ENCODE results near the gene DTD1.

DNA sequence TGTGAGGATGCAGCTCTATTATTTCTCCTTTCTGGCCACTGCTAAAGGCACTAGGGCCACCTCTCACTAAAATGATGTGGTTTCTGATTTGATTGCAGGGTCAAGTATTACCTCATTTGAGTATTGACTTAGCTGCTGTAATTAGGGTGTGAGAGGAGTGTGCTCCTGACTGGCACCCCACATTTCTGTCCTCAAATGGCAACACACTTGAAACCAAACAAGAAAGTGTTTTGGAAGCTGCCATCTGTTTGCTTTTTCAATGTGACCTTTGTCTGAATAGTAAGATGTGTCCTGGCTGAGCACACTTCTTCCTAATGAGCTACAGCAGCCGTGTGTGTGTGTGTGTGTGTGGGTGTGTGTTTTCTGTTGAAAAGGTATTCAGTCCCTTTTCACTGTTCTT lies 162.9 kb downstream of the DTD1 start:
- TF ChIP-seq POLR2A (IDR thresholded peaks at IDR 0.05) = no peak
- TF ChIP-seq, protein P1, sequence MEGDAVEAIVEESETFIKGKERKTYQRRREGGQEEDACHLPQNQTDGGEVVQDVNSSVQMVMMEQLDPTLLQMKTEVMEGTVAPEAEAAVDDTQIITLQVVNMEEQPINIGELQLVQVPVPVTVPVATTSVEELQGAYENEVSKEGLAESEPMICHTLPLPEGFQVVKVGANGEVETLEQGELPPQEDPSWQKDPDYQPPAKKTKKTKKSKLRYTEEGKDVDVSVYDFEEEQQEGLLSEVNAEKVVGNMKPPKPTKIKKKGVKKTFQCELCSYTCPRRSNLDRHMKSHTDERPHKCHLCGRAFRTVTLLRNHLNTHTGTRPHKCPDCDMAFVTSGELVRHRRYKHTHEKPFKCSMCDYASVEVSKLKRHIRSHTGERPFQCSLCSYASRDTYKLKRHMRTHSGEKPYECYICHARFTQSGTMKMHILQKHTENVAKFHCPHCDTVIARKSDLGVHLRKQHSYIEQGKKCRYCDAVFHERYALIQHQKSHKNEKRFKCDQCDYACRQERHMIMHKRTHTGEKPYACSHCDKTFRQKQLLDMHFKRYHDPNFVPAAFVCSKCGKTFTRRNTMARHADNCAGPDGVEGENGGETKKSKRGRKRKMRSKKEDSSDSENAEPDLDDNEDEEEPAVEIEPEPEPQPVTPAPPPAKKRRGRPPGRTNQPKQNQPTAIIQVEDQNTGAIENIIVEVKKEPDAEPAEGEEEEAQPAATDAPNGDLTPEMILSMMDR (IDR thresholded peaks at IDR 0.05) = no peak
- TF ChIP-seq POLR2AphosphoS5 (IDR thresholded peaks at IDR 0.05) = no peak
- TF ChIP-seq EP300 (IDR thresholded peaks at IDR 0.05) = no peak

All from gastroesophageal sphincter (tissue), 3 donors.